HG03432 (cell line): ENCODE measurements around the gene EPC2.

Experiments used
- ATAC-seq: cut with Tn5 transposase; IDR thresholded peaks from one replicate; pipeline ENCODE4 v1.9.1; 2021; ENCODE audit warnings: mild to moderate bottlenecking, moderate library complexity; ENCODE audit not compliant: unreplicated experiment

The EPC2 gene, protein sequence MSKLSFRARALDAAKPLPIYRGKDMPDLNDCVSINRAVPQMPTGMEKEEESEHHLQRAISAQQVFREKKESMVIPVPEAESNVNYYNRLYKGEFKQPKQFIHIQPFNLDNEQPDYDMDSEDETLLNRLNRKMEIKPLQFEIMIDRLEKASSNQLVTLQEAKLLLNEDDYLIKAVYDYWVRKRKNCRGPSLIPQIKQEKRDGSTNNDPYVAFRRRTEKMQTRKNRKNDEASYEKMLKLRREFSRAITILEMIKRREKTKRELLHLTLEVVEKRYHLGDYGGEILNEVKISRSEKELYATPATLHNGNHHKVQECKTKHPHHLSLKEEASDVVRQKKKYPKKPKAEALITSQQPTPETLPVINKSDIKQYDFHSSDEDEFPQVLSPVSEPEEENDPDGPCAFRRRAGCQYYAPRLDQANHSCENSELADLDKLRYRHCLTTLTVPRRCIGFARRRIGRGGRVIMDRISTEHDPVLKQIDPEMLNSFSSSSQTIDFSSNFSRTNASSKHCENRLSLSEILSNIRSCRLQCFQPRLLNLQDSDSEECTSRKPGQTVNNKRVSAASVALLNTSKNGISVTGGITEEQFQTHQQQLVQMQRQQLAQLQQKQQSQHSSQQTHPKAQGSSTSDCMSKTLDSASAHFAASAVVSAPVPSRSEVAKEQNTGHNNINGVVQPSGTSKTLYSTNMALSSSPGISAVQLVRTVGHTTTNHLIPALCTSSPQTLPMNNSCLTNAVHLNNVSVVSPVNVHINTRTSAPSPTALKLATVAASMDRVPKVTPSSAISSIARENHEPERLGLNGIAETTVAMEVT

DNA sequence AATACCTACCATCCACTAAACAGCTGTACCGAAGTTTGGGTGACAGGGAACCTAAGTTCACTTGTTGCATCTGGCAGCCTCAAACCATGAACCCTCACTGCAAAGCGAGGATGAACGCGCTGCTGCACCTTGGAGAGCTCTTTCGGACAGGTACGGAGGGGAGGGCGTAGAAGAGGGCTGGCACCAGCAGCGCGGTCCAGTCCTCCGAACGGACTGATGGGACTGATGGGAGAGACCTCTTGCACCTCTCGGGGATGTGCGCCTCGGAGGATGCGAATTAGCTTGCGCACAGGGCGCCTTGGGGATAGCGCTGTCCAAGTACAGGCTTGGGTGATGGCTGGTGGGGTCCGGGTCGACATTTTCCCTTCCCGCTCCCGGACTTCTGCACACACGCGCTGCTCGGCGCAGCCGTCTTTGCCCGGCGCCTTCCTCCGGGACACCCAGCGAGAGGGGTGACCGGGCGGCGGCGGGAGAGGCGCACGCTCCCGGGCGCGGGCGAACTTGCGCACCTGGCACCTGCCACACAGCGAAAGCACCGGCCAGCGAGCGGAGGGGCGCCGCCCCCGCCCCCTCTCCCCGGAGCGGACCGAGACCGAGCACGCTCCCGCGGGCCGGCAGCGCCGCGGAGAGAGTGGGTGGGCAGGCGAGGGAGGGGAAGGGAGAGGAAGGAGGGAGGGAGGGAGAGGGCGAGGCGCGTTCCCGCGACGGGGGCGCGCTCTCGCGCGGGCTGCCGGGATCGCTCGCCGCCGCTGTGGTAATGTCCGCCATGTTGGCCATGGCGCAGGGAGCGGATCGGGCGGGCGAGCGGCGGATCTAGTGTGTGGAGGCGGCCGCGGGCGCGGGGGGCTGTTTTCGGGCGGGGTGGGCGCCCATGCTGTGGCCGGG is at the start of gene EPC2:
Gene EPC2, plus strand, starts transcription at position 754 of the 885 bp plus-strand sequence. CDS start 267 bp downstream, outside the sequence.
- ATAC-seq, result peak; percentile 62

DNA sequence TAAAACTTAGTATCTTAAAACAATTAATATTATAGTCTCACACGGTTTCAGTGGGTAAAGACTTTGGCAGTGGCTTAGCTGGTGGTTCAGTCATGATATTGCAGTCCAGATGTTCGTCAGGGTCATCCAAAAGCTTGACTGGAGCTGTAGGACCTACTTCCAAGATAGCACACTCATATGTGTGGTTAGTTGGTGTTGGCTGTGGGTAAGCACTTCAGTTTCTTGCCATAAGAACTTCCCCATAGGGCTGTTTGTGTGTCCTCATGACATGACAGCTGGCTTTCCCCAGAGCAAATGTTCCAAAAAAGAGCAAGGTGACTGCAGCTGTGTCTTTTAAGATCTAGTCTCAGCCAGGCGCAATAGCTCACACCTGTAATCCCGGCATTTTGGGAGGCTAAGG is 48.5 kb upstream of the EPC2 start:
- no peak for ATAC-seq

DNA sequence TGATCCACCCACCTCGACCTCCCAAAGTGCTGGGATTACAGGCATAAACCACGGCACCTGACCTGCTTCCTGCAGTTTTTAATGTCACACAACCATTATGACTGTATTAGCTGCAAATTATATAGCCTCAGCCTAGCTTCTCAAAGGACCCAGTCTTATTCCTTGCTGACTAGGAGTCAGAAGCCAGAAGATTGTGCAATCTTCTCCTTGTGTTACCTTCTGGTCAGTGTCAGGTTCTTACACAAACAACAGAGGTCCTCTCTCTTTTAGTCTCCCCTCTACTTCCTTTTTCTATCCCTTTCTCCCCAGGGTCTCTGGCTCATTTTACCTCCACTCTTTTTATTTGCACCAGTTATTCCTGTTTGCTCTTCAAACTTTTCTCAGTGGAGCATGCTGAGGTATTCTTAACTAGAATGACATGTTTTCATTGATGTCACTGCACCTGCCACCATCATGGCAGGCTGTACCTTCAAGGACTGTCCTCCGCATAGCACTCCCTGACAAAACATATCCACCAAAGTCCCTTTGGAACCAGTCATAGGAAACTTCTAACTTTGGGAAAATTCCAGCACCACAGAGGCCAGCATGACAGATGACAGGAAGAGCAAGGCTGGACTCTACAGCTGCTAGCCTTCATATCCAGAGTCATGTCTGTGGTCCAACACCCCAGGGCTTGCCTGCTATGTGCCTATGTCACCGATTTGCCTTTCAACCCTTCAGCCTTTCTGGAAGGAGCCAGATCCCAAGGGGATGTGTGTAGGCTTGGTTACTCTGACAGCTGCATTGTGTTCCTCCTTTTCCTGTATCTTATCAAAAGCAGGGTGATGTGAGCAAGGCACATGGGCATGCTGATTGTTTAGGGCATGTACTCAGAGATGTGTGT is 45.2 kb upstream of the EPC2 start:
- no peak for ATAC-seq

GRCh38 chr2:148602885-148603561 is 41.5 kb upstream of the EPC2 start:
- peak; percentile 15 for ATAC-seq

- ATAC-seq, result peak; percentile 100
Measured at GRCh38 chr2:148603562-148603920, 41.0 kb upstream of the EPC2 start.

DNA sequence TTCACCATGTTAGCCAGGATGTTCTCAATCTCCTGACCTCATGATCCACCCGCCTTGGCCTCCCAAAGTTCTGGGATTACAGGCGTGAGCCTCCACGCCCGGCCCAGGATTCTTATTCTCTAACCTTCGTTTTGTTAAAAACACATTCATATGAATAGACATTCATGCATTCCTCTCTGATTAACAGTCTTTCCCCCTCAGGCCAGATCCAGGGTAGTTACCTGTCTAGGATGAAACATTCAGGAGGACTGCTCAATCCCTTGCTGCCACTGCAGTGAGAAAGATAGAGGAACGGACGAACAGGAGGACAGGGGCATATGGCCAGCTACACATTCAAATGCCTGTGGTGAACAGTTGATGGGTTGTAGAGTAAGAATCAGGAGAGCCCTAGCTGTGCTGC is 39.6 kb upstream of the EPC2 start:
- no peak for ATAC-seq

DNA sequence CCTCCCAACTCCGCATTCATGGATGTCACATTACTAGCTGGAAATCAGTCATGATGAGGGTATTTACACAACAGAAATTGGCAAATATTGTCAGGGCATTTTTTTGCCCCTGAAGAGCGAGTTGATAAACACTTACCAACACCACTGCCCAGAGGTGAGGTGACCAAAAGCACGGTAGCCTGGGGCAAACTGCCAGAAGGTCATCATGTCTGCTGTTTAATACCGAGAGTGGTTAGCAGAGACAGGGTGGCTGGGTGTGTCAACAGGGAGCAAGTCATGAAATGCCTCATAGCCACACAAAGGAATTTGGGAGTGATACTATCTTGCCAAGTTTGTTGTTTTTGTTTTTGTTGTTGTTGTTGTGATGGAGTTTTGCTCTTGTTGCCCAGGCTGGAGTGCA is 37.0 kb upstream of the EPC2 start:
- no peak for ATAC-seq

DNA sequence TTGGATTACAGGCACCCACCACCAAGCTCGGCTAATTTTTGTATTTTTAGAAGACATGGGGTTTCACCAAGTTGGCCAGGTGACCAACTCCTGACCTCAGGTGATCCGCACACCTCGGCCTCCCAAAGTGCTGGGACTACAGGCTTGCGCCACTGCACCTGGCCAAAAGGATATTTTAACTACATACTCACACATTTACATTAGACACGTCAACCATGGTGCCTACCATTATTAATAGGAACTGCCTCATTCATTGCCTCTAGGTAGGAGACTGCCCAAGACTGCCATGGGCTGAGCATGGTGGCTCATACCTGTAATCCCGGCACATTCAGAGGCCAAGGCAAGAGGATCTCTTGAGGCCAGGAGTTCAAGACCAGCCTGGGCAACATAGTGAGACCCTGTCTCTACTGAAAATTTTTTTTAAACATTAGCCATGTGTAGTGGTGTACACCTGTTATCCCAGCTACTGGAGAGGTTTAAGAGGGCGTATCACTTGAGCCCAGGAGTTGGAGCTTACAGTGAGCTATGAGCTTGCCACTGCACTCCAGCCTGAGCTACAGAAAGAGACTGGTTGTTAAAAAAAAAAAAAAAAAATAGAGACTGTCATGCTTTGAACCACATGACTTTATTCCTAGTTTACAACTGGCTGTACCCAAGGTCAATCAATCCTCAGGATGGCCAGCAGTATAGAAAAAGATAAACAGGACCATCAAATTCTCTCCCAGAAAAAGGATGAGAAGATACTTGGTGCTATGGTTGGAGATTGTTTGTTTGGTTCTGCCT is 31.1 kb upstream of the EPC2 start:
- no peak for ATAC-seq

DNA sequence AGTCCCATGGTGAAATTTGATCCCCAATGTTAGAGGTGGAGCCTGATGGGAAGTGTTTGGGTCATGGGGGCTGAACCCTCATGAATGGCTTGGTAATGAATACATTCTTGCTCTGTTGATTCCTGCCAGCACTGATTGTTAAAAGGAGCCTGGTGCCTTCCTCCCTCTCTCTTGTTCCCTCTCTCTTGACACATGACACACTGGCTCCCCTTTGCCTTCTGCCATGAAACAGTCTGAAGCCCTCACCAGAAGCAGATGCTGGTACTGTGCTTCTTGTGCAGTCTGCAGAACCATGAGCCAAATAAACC is 30.6 kb upstream of the EPC2 start:
- peak; percentile 18 for ATAC-seq

DNA sequence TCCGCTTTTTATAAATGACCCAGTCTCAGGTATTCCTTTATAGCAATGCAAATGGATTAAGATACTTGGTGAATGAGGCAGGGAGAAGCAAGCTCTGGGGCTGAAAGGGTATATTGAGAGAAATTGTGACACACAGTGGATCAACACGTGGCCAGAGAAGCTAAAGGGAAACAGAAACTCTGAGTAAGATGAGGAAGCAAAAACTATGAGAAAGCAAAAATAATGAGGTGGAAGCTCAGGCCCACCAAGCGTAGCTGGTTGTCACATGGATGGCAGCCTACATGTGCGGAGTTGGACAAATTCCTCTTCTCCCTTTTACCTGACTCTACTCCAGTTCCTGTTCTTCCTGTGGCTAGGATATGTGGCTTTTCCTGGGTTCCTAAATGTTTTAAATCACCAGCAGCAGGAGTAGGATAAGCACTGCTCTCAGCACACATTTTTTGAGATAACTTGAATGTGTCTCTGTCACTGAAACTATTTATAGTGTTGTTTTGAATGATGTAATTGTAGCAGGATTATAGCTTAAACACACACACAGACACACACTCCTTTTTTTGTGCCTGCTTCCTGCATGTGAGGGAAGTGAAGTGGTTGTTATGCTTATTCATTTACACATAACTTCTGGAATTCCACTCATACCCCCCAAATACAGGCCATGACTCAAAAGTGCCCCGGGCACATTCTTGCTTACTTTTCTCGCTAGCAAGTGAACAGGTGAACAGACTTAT is 30.1 kb upstream of the EPC2 start:
- peak; percentile 97 for ATAC-seq

GRCh38 chr2:148615381-148615841 is 29.1 kb upstream of the EPC2 start:
- no peak for ATAC-seq

DNA sequence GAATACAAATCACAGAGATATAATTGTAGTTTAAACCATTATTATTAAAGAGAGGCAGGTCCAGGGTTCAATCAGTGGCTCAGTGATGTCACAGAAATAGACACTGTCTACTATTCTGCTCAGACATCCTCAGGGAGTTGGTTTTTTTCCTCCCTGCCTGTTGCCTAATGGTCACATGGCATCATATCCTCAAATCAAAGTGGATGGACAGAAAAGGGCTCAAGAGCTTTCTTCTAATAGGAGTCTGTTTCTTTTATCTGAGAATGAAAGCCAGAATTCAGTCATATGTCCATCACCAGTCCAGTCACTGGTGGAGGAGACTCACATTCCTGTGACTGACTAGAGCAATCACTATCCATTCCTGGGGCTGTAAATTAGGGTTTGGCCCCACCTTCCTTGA is 27.9 kb upstream of the EPC2 start:
- ATAC-seq, result no peak

DNA sequence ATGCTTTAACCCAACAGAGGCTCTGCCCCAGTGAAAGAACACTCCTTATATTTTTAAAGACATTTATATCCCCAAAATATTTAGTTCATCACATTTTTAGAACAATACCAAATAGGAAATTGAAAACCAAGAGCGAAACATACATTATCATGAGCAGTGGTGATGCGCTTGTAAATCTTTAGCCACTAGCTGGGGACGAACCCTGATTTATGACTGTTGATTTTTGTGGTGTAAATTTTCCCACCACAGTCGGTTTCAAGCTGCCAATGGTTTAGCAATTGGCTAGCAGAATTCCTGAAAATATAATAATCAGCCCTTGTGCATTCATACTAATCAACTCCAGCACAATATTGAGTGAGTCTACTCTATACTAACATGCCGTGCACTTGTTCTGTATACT is 27.3 kb upstream of the EPC2 start:
- no peak for ATAC-seq

DNA sequence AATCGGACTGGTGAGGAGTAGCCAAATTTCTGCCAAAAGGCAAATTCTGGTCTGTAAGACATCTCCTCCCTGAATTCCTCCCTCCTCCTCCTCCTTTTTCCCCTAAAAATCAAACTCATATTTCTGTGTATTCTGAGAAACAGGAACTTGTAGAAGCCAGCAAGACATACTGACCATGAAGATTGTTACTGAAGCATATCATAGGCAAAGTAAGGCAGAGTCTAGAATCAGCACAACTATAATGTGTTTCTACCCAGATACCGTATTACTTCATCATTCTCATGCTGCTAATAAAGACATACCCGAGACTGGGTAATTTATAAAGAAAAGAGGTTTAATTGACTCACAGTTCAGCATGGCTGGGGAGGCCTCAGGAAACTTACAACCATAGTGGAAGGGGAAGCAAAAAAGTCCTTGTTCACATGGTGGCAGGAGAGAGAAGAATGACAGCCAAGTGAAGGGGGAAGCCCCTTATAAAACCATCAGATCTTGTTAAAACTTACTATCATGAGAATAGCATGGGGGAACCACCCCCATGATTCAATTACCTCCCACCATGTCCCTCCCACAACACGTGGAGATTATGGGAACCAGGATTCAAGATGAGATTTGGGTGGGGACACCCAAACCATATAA is 24.9 kb upstream of the EPC2 start:
- ATAC-seq, result no peak

GRCh38 chr2:148622366-148622765 is 22.2 kb upstream of the EPC2 start:
- ATAC-seq, result no peak

DNA sequence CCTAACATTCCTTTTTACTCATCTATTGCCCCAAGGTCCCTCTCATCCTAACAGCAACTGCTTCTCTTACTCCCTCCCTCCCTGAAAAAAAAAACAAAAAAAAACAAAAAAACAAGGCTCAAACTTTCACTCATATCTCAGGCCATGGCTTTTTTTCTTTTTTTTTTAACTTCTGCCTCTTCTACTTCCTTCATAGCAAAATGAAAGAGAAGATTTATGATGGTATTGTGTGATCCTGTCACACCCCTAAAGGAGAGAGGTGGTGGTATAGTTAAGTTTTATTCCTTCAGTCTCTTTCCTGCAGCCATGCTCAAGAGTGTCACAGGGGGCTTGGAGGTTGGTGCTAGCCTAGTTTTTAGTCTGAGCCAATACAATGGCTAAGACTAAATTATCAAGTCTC is 21.5 kb upstream of the EPC2 start:
- ATAC-seq, result no peak

- ATAC-seq, result no peak
Measured at GRCh38 chr2:148627224-148627623, 17.3 kb upstream of the EPC2 start.

- no peak for ATAC-seq
Measured at GRCh38 chr2:148634749-148635148, 9.8 kb upstream of the EPC2 start.
